DND-41 (cell line): ENCODE measurements around the gene TMPRSS9.
A peak's percentile ranks its signal among the peaks of the same experiment; 100 is the strongest.

Experiments used
- ATAC-seq: fragments of 200-7000 bp; cut with Tn5 transposase; 3 replicates; pipeline ENCODE4 v1.9.1; 2021; ENCODE audit warnings: low read depth; ENCODE audit not compliant: insufficient read depth
- DNase-seq: peaks from one replicate; pipeline ENCODE4 v3.0.0-alpha.2; 2020
- H2AFZ ChIP-seq: 2 replicates; pipeline ENCODE4 v1.6.0; 2012; ENCODE audit warnings: low read depth, low read length
- H3K27ac ChIP-seq: 2 replicates; pipeline ENCODE4 v1.5.1; 2012; ENCODE audit warnings: low read length, inconsistent platforms
- H3K27me3 ChIP-seq: fragments of 200-600 bp; sonication (generic); 2 replicates; pipeline ENCODE4 v1.6.0; 2012; ENCODE audit warnings: low read length, mild to moderate bottlenecking, inconsistent platforms; ENCODE audit not compliant: insufficient read depth, poor library complexity
- H3K36me3 ChIP-seq: 2 replicates; pipeline ENCODE4 v1.5.1; 2012; ENCODE audit warnings: low read length, inconsistent platforms; ENCODE audit not compliant: insufficient read depth
- H3K4me1 ChIP-seq: 2 replicates; pipeline ENCODE4 v1.5.1; 2012; ENCODE audit warnings: mild to moderate bottlenecking, low read length; ENCODE audit not compliant: insufficient read depth
- H3K4me2 ChIP-seq: 2 replicates; pipeline ENCODE4 v1.6.0; 2012; ENCODE audit warnings: mild to moderate bottlenecking, moderate library complexity, low read length, inconsistent platforms; ENCODE audit not compliant: insufficient read depth
- H3K4me3 ChIP-seq, 2 experiments: fragments of 200-600 bp in 1 of 2; shearing (Covaris generic) in 1 of 2; 2 replicates each; pipeline ENCODE4 v1.5.1; 2012 to 2016; ENCODE audit warnings: inconsistent platforms in 2 of 2, low read length in 2 of 2, mild to moderate bottlenecking in 2 of 2, low read depth in 1 of 2, moderate library complexity in 1 of 2
- H3K79me2 ChIP-seq: 2 replicates; pipeline ENCODE4 v1.6.0; 2012; ENCODE audit warnings: low read length, inconsistent platforms; ENCODE audit not compliant: insufficient read depth
- H3K9ac ChIP-seq: 2 replicates; pipeline ENCODE4 v1.6.0; 2012; ENCODE audit warnings: low read depth, mild to moderate bottlenecking, inconsistent platforms, low read length, moderate library complexity
- H3K9me3 ChIP-seq: 2 replicates; pipeline ENCODE4 v1.5.1; 2012; ENCODE audit warnings: low read length, moderate library complexity, mild to moderate bottlenecking, inconsistent platforms; ENCODE audit not compliant: insufficient read depth, severe bottlenecking
- H4K20me1 ChIP-seq: 2 replicates; pipeline ENCODE4 v1.6.0; 2012; ENCODE audit warnings: low read length; ENCODE audit not compliant: insufficient read depth
- CTCF ChIP-seq: IDR thresholded peaks from 2 replicates; pipeline ENCODE4 v1.5.1; 2012; ENCODE audit warnings: borderline replicate concordance, low read length, moderate library complexity, mild to moderate bottlenecking; ENCODE audit not compliant: poor library complexity, severe bottlenecking; ENCODE audit errors: extremely low read depth
- EZH2 ChIP-seq: IDR thresholded peaks from 3 replicates; pipeline ENCODE4 v1.6.1; 2012; ENCODE audit warnings: borderline replicate concordance, low read depth, mild to moderate bottlenecking, moderate library complexity, low read length, inconsistent platforms; ENCODE audit not compliant: severe bottlenecking

Gene TMPRSS9

GRCh38 chr19:2335848-2336247, 24.2 kb upstream of the TMPRSS9 start:
- Histone ChIP-seq H3K79me2 (peaks cover 83% of the 10 kb centered on the region), H3K27ac (no peak overlapping the region), H3K4me2 (no peak overlapping the region), H3K9ac (no peak overlapping the region), H3K4me3 (no peak overlapping the region), H2AFZ (no peak overlapping the region), H3K4me1 (peaks cover 31% of the 10 kb centered on the region), H3K9me3 (no peaks in the 10 kb centered on the region), H3K36me3 (peaks cover 64% of the 10 kb centered on the region), H4K20me1 (peaks cover 71% of the 10 kb centered on the region), H3K27me3 (no peaks in the 10 kb centered on the region)
- no peak for ATAC-seq
- DNase-seq, result no peak
- TF ChIP-seq EZH2 (no peak), CTCF (no peak)

- TF ChIP-seq CTCF (no peak), EZH2 (no peak)
- Histone ChIP-seq H3K9ac (no peak overlapping the region), H3K79me2 (peaks cover 74% of the 10 kb centered on the region), H3K4me2 (no peak overlapping the region), H3K9me3 (no peaks in the 10 kb centered on the region), H3K27ac (no peak overlapping the region), H3K4me3 (no peak overlapping the region), H3K4me1 (peaks cover 22% of the 10 kb centered on the region), H3K36me3 (peaks cover 73% of the 10 kb centered on the region), H2AFZ (no peak overlapping the region), H4K20me1 (peaks cover 79% of the 10 kb centered on the region), H3K27me3 (no peaks in the 10 kb centered on the region)
- no peak for DNase-seq
- no peak for ATAC-seq
Measured at GRCh38 chr19:2336528-2337328, 23.3 kb upstream of the TMPRSS9 start.

GRCh38 chr19:2337329-2337707, 22.7 kb upstream of the TMPRSS9 start:
- Histone ChIP-seq H3K79me2 (peaks cover 68% of the 10 kb centered on the region), H3K27ac (no peak overlapping the region), H3K4me1 (peaks cover 16% of the 10 kb centered on the region), H3K9me3 (no peaks in the 10 kb centered on the region), H4K20me1 (peaks cover 79% of the 10 kb centered on the region), H3K27me3 (no peaks in the 10 kb centered on the region), H3K9ac (no peak overlapping the region), H2AFZ (no peak overlapping the region), H3K4me3 (no peak overlapping the region), H3K36me3 (peaks cover 78% of the 10 kb centered on the region), H3K4me2 (no peak overlapping the region)
- TF ChIP-seq CTCF (peak; percentile 24), EZH2 (no peak)
- ATAC-seq (peak; percentile 41; the same call in 1 of the 3 replicates), DNase-seq (peak; percentile 37)
